H1 (cell line): Measurements from ENCODE around the gene ASGR1.

Source experiments
- CTCF ChIP-seq, 3 experiments: IDR thresholded peaks; 1 replicate in 2 of 3; 2 replicates in 1 of 3; pipeline versions ENCODE4 v1.5.1 to v1.6.1; 2011; ENCODE audit warnings: low read length in 3 of 3, mild to moderate bottlenecking in 3 of 3, inconsistent platforms in 2 of 3, low read depth in 1 of 3, moderate library complexity in 1 of 3; ENCODE audit not compliant: insufficient read depth in 1 of 3; ENCODE audit errors: control extremely low read depth in 1 of 3
- HDAC2 ChIP-seq, 2 experiments: fragments of 300-600 bp in 1 of 2; sonication (generic) in 1 of 2; IDR thresholded peaks; 2 replicates each; pipeline ENCODE4 v1.6.1; 2011 to 2012; ENCODE audit warnings: low read depth in 2 of 2, low read length in 2 of 2, mild to moderate bottlenecking in 2 of 2, moderate library complexity in 2 of 2, borderline replicate concordance in 1 of 2, inconsistent platforms in 1 of 2
- JUND ChIP-seq: IDR thresholded peaks from 2 replicates; pipeline ENCODE4 v1.6.1; 2011; ENCODE audit warnings: mild to moderate bottlenecking, improper control_type of control experiment, low read length
- POLR2A ChIP-seq, 2 experiments: IDR thresholded peaks; 1 replicate in 1 of 2; 2 replicates in 1 of 2; pipeline ENCODE4 v1.6.1; 2011; ENCODE audit warnings: low read depth in 2 of 2, low read length in 2 of 2, mild to moderate bottlenecking in 2 of 2; ENCODE audit errors: control extremely low read depth in 1 of 2
- POLR2AphosphoS5 ChIP-seq: IDR thresholded peaks from 2 replicates; pipeline ENCODE4 v1.6.1; 2011; ENCODE audit warnings: low read depth, low read length
- RFX5 ChIP-seq: IDR thresholded peaks from 2 replicates; pipeline ENCODE4 v1.6.1; 2011; ENCODE audit warnings: low read depth, low read length, improper control_type of control experiment, borderline replicate concordance
- ZNF274 ChIP-seq: IDR thresholded peaks from 2 replicates; pipeline ENCODE4 v1.7.0; 2012; ENCODE audit warnings: low read length, borderline replicate concordance; ENCODE audit errors: extremely low read depth
- TF ChIP-seq, protein P1 (sequence below): IDR thresholded peaks from 2 replicates; pipeline ENCODE4 v1.6.1; 2012; ENCODE audit warnings: inconsistent platforms

DNA sequence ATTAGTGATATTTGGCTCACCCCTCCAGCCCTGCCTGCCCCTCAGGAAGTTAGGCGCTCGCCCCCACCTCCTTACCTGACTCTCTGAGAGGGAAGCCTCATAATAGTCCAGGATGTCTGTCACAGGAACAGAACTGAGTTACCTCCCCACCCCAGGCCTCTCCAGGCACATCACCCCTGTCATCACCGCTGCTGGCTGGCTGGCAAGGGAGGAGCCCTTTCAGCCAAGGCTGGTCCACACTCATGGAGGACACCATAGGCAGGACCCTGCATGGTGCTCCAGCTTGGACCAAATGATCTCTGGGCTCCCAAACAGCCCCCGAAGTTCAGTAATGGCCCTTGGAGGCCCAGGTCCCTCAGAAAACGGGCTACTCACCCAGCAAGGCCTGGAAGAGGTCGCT is 39.0 kb upstream of the ASGR1 start:
- TF ChIP-seq ZNF274 (no peak), HDAC2 (IDR thresholded peaks at IDR 0.05; ENCODE audit: borderline replicate concordance in 1 of 2, low read depth in 2 of 2, low read length in 2 of 2) (no peak), CTCF (IDR thresholded peaks at IDR 0.05; ENCODE audit: control extremely low read depth in 1 of 3, insufficient read depth in 1 of 3, low read depth in 1 of 3, low read length in 3 of 3) (no peak), POLR2AphosphoS5 (no peak), POLR2A (IDR thresholded peaks at IDR 0.05; ENCODE audit: control extremely low read depth in 1 of 2, low read depth in 2 of 2, low read length in 2 of 2) (no peak), JUND (no peak), RFX5 (no peak)
- TF ChIP-seq, protein P1, sequence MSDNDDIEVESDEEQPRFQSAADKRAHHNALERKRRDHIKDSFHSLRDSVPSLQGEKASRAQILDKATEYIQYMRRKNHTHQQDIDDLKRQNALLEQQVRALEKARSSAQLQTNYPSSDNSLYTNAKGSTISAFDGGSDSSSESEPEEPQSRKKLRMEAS, result no peak
